B cell (primary cell): ENCODE measurements around the gene ZNF469. TPM values are rescaled to one million over a fixed set of nuclear protein-coding genes. Genes with fewer than 3 reads are reported as not detected.

Experiments
- ATAC-seq: fragments of 200-7000 bp; cut with Tn5 transposase; one replicate; pipeline ENCODE4 v1.10.0; 2021; ENCODE audit warnings: low read depth, mild to moderate bottlenecking, moderate number of reproducible peaks, moderate library complexity
- CTCF ChIA-PET: fragments of 350-600 bp; sonication (Branson Sonifier 250); formaldehyde crosslinking; loops from one replicate; lab custom pipeline; 2021; ENCODE audit warnings: antibody characterized with exemption, inconsistent platforms; lab: Charles Lee
- POLR2A ChIA-PET: fragments of 350-600 bp; sonication (Branson Sonifier 250); formaldehyde crosslinking; loops from one replicate; lab custom pipeline; 2021; ENCODE audit warnings: antibody characterized with exemption; lab: Charles Lee
- DNase-seq: peaks from one replicate; pipeline ENCODE4 v3.0.0; 2013
- H2AFZ ChIP-seq: 2 replicates; pipeline ENCODE4 v1.6.1; 2012; ENCODE audit warnings: mild to moderate bottlenecking, low read depth, low read length; ENCODE audit not compliant: insufficient read depth, poor library complexity, severe bottlenecking
- H3K27ac ChIP-seq, 2 donors: 1 replicate in 1 of 2; 2 replicates in 1 of 2; pipeline ENCODE4 v1.5.1; 2012 to 2013; ENCODE audit warnings: low read length in 2 of 2, mild to moderate bottlenecking in 2 of 2, moderate library complexity in 1 of 2
- H3K27me3 ChIP-seq, 4 experiments: fragments of 200-600 bp in 1 of 4; sonication (generic) in 1 of 4; replicated peaks in 1 of 4; 1 replicate in 2 of 4; 2 replicates in 2 of 4; pipeline versions ENCODE4 v1.6.1 to v1.7.0; 2013 to 2016; ENCODE audit warnings: low read length in 3 of 4, mild to moderate bottlenecking in 2 of 4, mixed read lengths in 1 of 4, moderate library complexity in 1 of 4; ENCODE audit not compliant: insufficient read depth in 4 of 4, control insufficient read depth in 3 of 4; ENCODE audit errors: control extremely low read depth in 1 of 4
- H3K36me3 ChIP-seq, 2 experiments: replicated peaks in 1 of 2; 1 replicate in 1 of 2; 2 replicates in 1 of 2; pipeline versions ENCODE4 v1.6.1 to v1.7.1; 2013; ENCODE audit warnings: low read length in 1 of 2; ENCODE audit not compliant: insufficient read depth in 2 of 2, control insufficient read depth in 1 of 2; ENCODE audit errors: control extremely low read depth in 1 of 2, extremely low read depth in 1 of 2
- H3K4me1 ChIP-seq, 2 donors: fragments of 200-600 bp in 1 of 2; sonication (generic) in 1 of 2; 1 replicate in 1 of 2; 2 replicates in 1 of 2; pipeline versions ENCODE4 v1.5.1 to v1.6.1; 2013 to 2017; ENCODE audit warnings: low read length in 2 of 2; ENCODE audit not compliant: control insufficient read depth in 2 of 2, insufficient read depth in 2 of 2
- H3K4me2 ChIP-seq: replicated peaks from 2 replicates; pipeline ENCODE3; 2012; ENCODE audit warnings: mild to moderate bottlenecking, low read depth, low read length; ENCODE audit not compliant: poor library complexity, severe bottlenecking
- H3K4me3 ChIP-seq, 5 experiments: fragments of 200-600 bp in 1 of 5; sonication (generic) in 1 of 5; 1 replicate in 3 of 5; 2 replicates in 2 of 5; pipeline versions ENCODE4 v1.5.1 to v1.7.0; 2011 to 2016; ENCODE audit warnings: low read length in 4 of 5, mild to moderate bottlenecking in 4 of 5, low read depth in 2 of 5, control low read depth in 1 of 5, moderate library complexity in 1 of 5; ENCODE audit not compliant: insufficient read depth in 1 of 5; ENCODE audit errors: control extremely low read depth in 1 of 5, extremely low read depth in 1 of 5
- H3K79me2 ChIP-seq: fragments of 200-600 bp; sonication (generic); one replicate; pipeline ENCODE4 v1.6.0; 2016; ENCODE audit warnings: low read length; ENCODE audit not compliant: control insufficient read depth, insufficient read depth
- H3K9ac ChIP-seq: fragments of 200-600 bp; sonication (generic); 2 replicates; pipeline ENCODE4 v1.6.1; 2017; ENCODE audit warnings: mild to moderate bottlenecking, low read length, moderate library complexity
- H3K9me3 ChIP-seq, 3 donors: one replicate each; pipeline versions ENCODE4 v1.6.1 to v1.7.1; 2013; ENCODE audit warnings: low read length in 2 of 3; ENCODE audit not compliant: control insufficient read depth in 2 of 3, insufficient read depth in 1 of 3; ENCODE audit errors: control extremely low read depth in 1 of 3
- H4K20me1 ChIP-seq: 2 replicates; pipeline ENCODE4 v1.6.0; 2012; ENCODE audit warnings: mild to moderate bottlenecking, low read length; ENCODE audit not compliant: insufficient read depth, control insufficient read depth, poor library complexity, severe bottlenecking
- H3K27ac Mint-ChIP-seq: one replicate; pipeline ENCODE4 v1.8.0; 2021; ENCODE audit warnings: mixed read lengths
- H3K27me3 Mint-ChIP-seq: one replicate; pipeline ENCODE4 v1.8.0; 2021; ENCODE audit warnings: mixed read lengths
- H3K4me1 Mint-ChIP-seq: one replicate; pipeline ENCODE4 v1.8.0; 2021; ENCODE audit warnings: mixed read lengths
- H3K4me3 Mint-ChIP-seq: one replicate; pipeline ENCODE4 v1.8.0; 2021; ENCODE audit warnings: mixed read lengths
- H3K9me3 Mint-ChIP-seq: one replicate; pipeline ENCODE4 v1.8.0; 2022; ENCODE audit warnings: mixed read lengths; ENCODE audit not compliant: insufficient read depth
- CTCF ChIP-seq: fragments of 200-600 bp; IDR thresholded peaks from one replicate; pipeline ENCODE4 v1.8.0; 2022; ENCODE audit warnings: antibody characterized with exemption, mild to moderate bottlenecking
- EZH2 ChIP-seq: IDR thresholded peaks from 2 replicates; pipeline ENCODE4 v1.6.1; 2012; ENCODE audit warnings: borderline replicate concordance, low read depth, mild to moderate bottlenecking, moderate library complexity, low read length; ENCODE audit not compliant: insufficient read depth, poor library complexity, severe bottlenecking
- WGBS: methylation state at CpG from one replicate; pipeline ENCODE4 v1.1.5; 2013; ENCODE audit warnings: missing lambda C conversion rate; ENCODE audit not compliant: insufficient coverage; 5-methylcytosine and 5-hydroxymethylcytosine counted together
- intact Hi-C: fragments of 100-400 bp; cut with micrococcal nuclease; formaldehyde crosslinking; loops from one replicate; pipeline ENCODE4 v1.10.0; 2022
- polyA plus RNA-seq: library from polyadenylated mRNA; depleted of rRNA; stranded (reverse); fragments of >200 nt; gene quantifications from 2 replicates; pipeline ENCODE4 v1.2.3, GENCODE V29; 2012
- total RNA-seq, 2 donors: library from RNA; stranded (reverse); fragments of 120-200 nt in 1 of 2; gene quantifications; 1 replicate in 1 of 2; 2 replicates in 1 of 2; pipeline versions ENCODE4 v1.2.3 to v1.2.4, GENCODE V29; 2013 to 2022

ZNF469 gene
- total and polyA plus RNA-seq, 2 donors (not counting 1 experiment from before 2014, with no cell fraction given): 0.25 to 5.9 TPM

DNA sequence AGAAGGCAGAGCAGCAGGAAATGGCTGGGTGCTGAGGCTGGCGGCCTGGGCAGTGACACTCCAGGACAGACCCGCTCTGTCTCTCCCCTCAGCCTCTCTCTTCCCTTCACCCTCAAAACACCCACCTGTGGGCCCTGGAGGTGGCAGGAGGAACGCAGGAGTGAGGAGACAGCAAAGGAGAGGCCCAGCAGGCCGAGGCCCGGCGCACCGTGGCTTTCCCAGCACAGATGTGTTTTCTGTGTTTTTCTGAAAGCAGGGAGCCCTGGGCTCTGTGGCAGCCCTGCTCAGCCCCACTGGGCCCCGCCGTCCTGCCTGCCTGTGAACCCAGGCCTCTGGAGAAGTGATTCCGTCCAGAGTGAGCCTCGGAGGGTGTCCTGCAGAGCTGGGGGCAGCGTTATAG, 30.5 kb downstream of the ZNF469 start:
- Histone ChIP-seq H2AFZ (no peak overlapping the region), H3K79me2 (no peaks in the 10 kb centered on the region), H3K4me2 (no peak overlapping the region), H3K9ac (no peak overlapping the region), H3K27ac (no peak overlapping the region), H3K4me1 (no peaks in the 10 kb centered on the region), H3K36me3 (no peaks in the 10 kb centered on the region), H3K4me3 (no peak overlapping the region), H3K9me3 (no peaks in the 10 kb centered on the region), H4K20me1 (no peaks in the 10 kb centered on the region), H3K27me3 (no peaks in the 10 kb centered on the region)
- CTCF ChIA-PET: no interaction called here
- no peak for ATAC-seq
- Mint-ChIP-seq H3K4me1 (no peaks in the 10 kb centered on the region), H3K9me3 (no peaks in the 10 kb centered on the region), H3K4me3 (no peak overlapping the region), H3K27ac (no peak overlapping the region), H3K27me3 (no peaks in the 10 kb centered on the region)
- no peak for DNase-seq
- intact Hi-C loops: no loop called here
- 87% methylated on average over 11 of the region's 12 CpGs for WGBS
- POLR2A ChIA-PET: no interaction called here
- TF ChIP-seq CTCF (no peak), EZH2 (no peak)

DNA sequence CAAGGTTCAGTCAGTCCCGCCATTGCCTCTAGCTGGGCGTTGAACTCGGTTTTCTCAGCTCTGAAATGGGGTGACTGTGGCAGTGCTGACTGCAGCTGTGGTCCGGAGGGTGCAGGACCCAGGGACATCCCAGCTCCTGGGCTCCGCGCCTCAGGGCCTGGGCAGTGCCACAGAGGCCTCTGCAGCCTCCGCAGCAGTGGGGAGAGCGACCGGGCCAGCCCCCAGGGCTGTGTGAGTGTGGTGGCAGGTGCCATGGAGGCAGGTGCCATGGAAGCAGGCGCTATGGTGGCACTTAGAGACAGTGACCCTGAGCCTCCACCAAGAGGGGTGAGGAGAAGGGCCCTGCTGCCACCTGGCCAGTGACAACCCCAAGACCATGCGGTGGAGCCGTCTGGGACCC, 30.9 kb downstream of the ZNF469 start:
- H3K4me2 ChIP-seq: no peak overlapping the region
- Mint-ChIP-seq H3K4me3 (no peak overlapping the region), H3K4me1 (no peaks in the 10 kb centered on the region), H3K27me3 (no peaks in the 10 kb centered on the region), H3K27ac (no peak overlapping the region), H3K9me3 (no peaks in the 10 kb centered on the region)
- ChIA-PET POLR2A (no interaction called here), CTCF (no interaction called here)
- intact Hi-C loops: no loop called here
- TF ChIP-seq CTCF: no peak
- TF ChIP-seq EZH2: no peak
- no peaks in the 10 kb centered on the region for H3K79me2 ChIP-seq
- H3K9me3 ChIP-seq: no peaks in the 10 kb centered on the region
- H3K27me3 ChIP-seq: no peaks in the 10 kb centered on the region
- H3K36me3 ChIP-seq: no peaks in the 10 kb centered on the region
- H3K27ac ChIP-seq: no peak overlapping the region
- no peaks in the 10 kb centered on the region for H4K20me1 ChIP-seq
- H2AFZ ChIP-seq: no peak overlapping the region
- no peaks in the 10 kb centered on the region for H3K4me1 ChIP-seq
- no peak for ATAC-seq
- DNase-seq: no peak
- 94% methylated on average over 12 of the region's 12 CpGs for WGBS
- no peak overlapping the region for H3K9ac ChIP-seq
- no peak overlapping the region for H3K4me3 ChIP-seq
